B cell (primary cell): ENCODE results near the gene FA2H.

Source experiments
- EZH2 ChIP-seq: IDR thresholded peaks from 2 replicates; pipeline ENCODE4 v1.6.1; 2012; ENCODE audit warnings: borderline replicate concordance, low read depth, mild to moderate bottlenecking, moderate library complexity, low read length; ENCODE audit not compliant: insufficient read depth, poor library complexity, severe bottlenecking
- TF ChIP-seq, protein P1 (sequence below): fragments of 200-600 bp; IDR thresholded peaks from one replicate; pipeline ENCODE4 v1.8.0; 2022; ENCODE audit warnings: antibody characterized with exemption, mild to moderate bottlenecking

DNA sequence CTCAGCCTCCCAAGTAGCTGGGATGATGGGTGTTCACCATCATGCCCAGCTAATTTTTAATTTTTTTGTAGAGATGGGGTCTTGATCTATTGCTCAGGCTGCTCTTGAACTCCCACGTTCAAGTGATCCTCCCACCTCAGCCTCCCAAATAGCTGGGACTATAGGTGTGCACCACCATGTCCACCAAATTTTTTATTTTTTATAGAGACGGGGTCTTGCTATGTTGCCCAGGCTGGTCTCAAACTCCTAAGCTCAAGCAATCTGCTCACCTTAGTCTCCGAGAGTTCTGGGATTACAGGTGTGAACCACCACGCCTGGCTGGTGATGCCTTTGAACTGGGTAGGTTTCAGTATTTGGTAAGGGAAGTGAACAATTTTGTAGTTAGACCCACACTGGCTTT, 30.1 kb downstream of the FA2H start:
- TF ChIP-seq, protein P1, sequence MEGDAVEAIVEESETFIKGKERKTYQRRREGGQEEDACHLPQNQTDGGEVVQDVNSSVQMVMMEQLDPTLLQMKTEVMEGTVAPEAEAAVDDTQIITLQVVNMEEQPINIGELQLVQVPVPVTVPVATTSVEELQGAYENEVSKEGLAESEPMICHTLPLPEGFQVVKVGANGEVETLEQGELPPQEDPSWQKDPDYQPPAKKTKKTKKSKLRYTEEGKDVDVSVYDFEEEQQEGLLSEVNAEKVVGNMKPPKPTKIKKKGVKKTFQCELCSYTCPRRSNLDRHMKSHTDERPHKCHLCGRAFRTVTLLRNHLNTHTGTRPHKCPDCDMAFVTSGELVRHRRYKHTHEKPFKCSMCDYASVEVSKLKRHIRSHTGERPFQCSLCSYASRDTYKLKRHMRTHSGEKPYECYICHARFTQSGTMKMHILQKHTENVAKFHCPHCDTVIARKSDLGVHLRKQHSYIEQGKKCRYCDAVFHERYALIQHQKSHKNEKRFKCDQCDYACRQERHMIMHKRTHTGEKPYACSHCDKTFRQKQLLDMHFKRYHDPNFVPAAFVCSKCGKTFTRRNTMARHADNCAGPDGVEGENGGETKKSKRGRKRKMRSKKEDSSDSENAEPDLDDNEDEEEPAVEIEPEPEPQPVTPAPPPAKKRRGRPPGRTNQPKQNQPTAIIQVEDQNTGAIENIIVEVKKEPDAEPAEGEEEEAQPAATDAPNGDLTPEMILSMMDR: no peak
- TF ChIP-seq EZH2: no peak
